Measurements from ENCODE around the gene SAP30L.

Gene SAP30L

GRCh38 chr5:154466671-154467070 lies 20.9 kb downstream of the SAP30L start:
- no peak for DNase-seq

- peak; percentile 79 for DNase-seq
Measured at GRCh38 chr5:154467655-154468354, 22.0 kb downstream of the SAP30L start.

GRCh38 chr5:154470137-154470536 lies 24.3 kb downstream of the SAP30L start:
- no peak for DNase-seq

GRCh38 chr5:154470947-154471870 lies 25.4 kb downstream of the SAP30L start:
- DNase-seq: no peak

GRCh38 chr5:154472871-154473580 lies 27.2 kb downstream of the SAP30L start:
- DNase-seq: no peak

- no peak for DNase-seq
Measured at GRCh38 chr5:154473581-154474283, 27.9 kb downstream of the SAP30L start.

- no peak for DNase-seq
Measured at GRCh38 chr5:154474396-154475334, 28.9 kb downstream of the SAP30L start.

- DNase-seq: no peak
Measured at GRCh38 chr5:154475591-154476353, 30.0 kb downstream of the SAP30L start.

- DNase-seq: no peak
Measured at GRCh38 chr5:154476354-154477205, 30.8 kb downstream of the SAP30L start.

- no peak for DNase-seq
Measured at GRCh38 chr5:154477382-154478223, 31.8 kb downstream of the SAP30L start.

- no peak for DNase-seq
Measured at GRCh38 chr5:154478224-154478565, 32.4 kb downstream of the SAP30L start, which contains the start of gene HAND1. Gene HAND1, minus strand, starts transcription at chr5:154478227. Its CDS starts 219 bp downstream, at chr5:154478008.

GRCh38 chr5:154478752-154479159 lies 33.0 kb downstream of the SAP30L start:
- no peak for DNase-seq

GRCh38 chr5:154479160-154479943 lies 33.6 kb downstream of the SAP30L start:
- no peak for DNase-seq

GRCh38 chr5:154479944-154480750 lies 34.4 kb downstream of the SAP30L start:
- DNase-seq: no peak

GRCh38 chr5:154480847-154481246 lies 35.0 kb downstream of the SAP30L start:
- no peak for DNase-seq

- DNase-seq: no peak
Measured at GRCh38 chr5:154481584-154482381, 36.0 kb downstream of the SAP30L start.
